Choroid plexus epithelial cell (primary cell): Measurements from ENCODE around the gene GRIFIN.

Source experiments
- DNase-seq: peaks from one replicate; pipeline ENCODE4 v3.0.0-alpha.2; 2010; ENCODE audit warnings: low read depth
- H3K4me3 ChIP-seq: 2 replicates; pipeline ENCODE4 v1.5.1; 2011; ENCODE audit warnings: low read depth, mild to moderate bottlenecking, control low read depth, low read length, moderate library complexity
- TF ChIP-seq, protein P1 (sequence below): conservative IDR thresholded peaks from 2 replicates; pipeline ENCODE4 v1.5.1; 2011; ENCODE audit warnings: low read depth, mild to moderate bottlenecking, control low read depth, inconsistent platforms, low read length, moderate library complexity

The GRIFIN gene

GRCh38 chr7:2507917-2508306, 31.7 kb upstream of the GRIFIN start:
- TF ChIP-seq, protein P1, sequence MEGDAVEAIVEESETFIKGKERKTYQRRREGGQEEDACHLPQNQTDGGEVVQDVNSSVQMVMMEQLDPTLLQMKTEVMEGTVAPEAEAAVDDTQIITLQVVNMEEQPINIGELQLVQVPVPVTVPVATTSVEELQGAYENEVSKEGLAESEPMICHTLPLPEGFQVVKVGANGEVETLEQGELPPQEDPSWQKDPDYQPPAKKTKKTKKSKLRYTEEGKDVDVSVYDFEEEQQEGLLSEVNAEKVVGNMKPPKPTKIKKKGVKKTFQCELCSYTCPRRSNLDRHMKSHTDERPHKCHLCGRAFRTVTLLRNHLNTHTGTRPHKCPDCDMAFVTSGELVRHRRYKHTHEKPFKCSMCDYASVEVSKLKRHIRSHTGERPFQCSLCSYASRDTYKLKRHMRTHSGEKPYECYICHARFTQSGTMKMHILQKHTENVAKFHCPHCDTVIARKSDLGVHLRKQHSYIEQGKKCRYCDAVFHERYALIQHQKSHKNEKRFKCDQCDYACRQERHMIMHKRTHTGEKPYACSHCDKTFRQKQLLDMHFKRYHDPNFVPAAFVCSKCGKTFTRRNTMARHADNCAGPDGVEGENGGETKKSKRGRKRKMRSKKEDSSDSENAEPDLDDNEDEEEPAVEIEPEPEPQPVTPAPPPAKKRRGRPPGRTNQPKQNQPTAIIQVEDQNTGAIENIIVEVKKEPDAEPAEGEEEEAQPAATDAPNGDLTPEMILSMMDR: no peak
- H3K4me3 ChIP-seq: no peak overlapping the region
- DNase-seq: no peak

DNA sequence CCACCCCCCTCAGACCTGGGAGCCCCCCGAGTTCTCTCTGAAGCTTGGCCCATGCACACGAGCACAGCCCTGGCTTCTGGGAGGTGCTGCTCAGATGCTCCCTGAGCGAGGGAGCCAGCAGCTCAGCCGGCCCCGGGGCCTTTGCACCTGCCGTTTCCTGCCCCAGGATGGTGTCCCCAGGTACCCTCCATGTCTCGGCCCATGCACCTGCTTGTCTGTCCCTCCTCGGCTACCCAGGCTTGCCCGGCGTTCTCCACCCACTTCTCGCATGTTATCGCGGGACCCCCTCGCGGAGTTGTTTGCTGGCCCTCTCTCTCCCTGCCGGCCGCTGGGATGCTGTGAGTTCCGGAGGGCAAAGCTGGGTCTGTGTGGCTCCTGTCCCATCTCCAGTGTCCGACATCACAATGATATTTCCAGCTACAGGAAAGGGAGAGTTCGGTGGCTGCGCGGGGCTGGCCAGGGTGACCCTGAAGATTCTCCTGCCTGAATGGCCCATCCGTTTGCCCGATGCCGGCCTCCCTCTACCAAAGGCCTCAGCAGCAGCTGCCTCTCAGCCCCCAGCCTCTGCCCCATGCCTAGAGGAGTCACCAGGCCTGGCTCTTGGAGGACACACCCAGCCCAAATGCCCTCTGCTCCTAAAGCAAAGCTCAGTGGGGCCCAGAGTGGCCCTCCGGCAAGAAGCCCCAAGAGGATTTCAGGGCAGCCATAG, 31.2 kb upstream of the GRIFIN start:
- no peak overlapping the region for H3K4me3 ChIP-seq
- no peak for DNase-seq
- TF ChIP-seq, protein P1: no peak

- TF ChIP-seq, protein P1: no peak
- no peak overlapping the region for H3K4me3 ChIP-seq
These were observed 29.2 kb upstream of the GRIFIN start for GRCh38 chr7:2505401-2505800.

GRCh38 chr7:2504889-2505375, 28.7 kb upstream of the GRIFIN start:
- H3K4me3 ChIP-seq: no peak overlapping the region
- no peak for DNase-seq
- TF ChIP-seq, protein P1: no peak

More at GRCh38 chr7:2505401-2505800, 29.2 kb upstream of the GRIFIN start:
- no peak for DNase-seq

DNA sequence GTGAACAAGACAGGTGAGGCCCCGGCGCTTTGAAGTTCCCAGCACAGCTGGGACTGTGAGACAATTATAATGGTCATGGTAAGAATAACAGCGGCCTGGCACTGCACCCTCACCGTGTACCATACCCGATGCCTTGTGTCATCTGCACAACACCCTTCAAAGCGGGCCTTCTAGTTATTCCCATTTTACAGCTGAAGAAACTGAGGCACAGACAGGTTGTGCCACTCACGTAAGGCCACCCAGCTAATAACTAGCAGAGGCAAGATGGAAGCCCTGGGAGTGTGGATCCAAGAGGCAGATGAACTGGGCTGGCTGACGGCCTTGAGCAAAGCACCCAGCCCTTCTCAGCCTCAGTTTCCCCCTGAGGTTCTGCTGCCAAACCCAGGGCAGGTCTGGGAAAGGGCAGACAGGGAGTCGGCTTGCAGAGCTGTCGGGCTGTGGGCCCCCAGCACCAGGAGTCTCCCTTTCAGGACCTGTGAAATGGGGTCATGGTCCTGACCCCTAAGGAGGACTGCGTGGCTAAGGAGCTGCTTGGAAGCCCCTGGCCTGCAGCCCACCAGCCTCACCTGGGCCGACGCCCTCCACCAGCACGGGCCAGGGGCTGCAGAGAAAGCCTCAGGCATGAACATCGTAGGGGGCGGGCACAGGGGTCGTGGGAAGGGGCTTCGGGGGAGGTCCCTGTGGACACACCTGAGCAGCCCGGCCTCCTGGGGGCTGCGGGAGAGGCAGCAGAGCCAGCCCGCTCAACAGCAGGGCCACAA, 28.1 kb upstream of the GRIFIN start:
- TF ChIP-seq, protein P1: no peak
- no peak for DNase-seq
- no peak overlapping the region for H3K4me3 ChIP-seq

DNA sequence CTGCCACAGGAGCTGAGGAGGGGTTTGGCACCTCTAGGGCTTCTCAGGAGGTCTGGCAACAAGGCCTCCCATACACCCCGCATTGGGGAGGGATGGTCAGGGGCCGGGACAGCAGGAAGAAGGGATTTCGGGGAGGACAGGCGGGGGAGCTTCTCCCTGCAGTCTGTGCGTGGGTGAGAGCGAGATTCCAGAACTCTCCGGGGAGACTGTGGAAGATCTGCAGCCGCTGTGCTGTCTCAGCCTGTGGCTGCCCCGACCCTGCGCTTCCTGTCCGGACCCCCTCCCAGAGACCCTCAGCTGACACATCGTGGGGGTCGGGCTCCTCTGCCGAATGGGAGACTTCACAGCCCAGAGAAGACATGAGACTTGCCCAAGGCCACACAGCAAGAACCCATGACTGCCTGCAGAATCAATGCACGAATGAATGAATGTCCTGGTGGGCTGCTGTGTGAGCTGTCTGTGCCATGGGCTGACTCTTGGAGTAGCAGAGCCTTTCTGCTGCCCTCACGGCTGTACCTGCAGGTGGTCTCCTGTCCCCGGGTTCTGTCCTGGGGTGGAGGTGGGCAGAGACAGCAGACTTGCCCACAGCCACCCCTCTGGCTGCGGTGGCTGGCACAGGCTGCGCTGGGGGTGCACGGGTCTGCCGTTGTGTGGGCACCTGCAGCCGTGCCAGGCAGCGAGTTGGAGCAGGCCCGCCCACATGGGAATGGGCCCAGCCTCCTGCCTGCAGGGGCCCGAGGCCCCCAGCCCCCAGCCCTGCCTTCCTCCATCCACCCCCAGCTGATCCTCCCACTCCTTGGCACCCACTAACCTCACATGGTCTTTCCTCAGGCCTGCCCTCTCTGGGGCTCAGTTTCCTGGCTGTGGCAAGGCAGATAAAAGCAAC, 27.1 kb upstream of the GRIFIN start:
- TF ChIP-seq, protein P1: no peak
- no peak for DNase-seq
- H3K4me3 ChIP-seq: no peak overlapping the region
